HL-60/S4 (cell line): ENCODE results near the gene KCNMA1.

Experiments used
- in situ Hi-C: fragments of 300-500 bp; cut with MboI; formaldehyde crosslinking; loops from 2 replicates; pipeline ENCODE4 v1.14.3; 2022; ENCODE audit warnings: low sequenced_read_pairs

The KCNMA1 gene

DNA sequence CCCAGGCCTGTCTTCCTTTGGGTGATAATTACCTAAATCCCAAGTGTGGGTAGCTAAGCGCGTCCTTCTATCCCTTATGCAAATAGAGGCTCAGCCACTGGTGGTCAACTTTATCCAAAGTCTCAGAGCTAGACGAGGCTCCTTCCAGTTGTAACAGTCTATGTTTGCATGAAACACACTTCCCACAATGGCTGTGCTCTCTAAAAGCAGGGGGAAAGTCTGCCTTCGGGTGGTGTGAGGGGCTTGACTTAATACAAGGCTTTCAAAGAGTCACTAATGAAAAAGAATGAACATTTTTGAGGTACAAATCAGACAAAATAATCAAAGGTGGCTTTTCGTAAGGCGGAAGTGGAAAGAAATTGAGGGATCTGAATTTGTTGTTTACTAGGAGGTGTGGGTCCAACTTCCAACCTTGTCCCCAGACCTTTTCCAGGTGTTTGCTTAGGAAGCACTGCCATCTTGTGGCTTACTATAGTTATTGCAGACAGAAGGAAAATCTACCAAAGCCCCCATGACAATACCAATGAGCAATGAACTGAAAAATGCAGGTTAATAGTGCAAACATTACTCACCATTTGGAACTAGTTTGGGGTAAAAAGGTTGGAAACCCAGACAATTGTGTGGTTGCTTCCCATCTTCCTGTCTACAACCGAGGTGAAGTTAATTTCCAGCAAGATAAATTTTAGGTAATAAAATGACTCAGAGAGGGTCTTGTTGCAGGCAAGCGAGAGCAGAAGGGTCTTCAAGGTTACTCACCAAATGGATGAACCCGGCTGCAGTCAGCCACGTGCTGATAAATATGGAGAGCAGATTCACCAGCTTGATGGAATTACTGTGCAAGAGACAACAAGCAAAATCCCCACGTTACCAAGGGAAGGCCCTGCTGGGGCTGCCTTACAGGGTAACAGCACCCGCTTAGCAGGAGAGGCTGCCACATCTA lies 525.7 kb downstream of the KCNMA1 start:
- in situ Hi-C loops = no loop called here

DNA sequence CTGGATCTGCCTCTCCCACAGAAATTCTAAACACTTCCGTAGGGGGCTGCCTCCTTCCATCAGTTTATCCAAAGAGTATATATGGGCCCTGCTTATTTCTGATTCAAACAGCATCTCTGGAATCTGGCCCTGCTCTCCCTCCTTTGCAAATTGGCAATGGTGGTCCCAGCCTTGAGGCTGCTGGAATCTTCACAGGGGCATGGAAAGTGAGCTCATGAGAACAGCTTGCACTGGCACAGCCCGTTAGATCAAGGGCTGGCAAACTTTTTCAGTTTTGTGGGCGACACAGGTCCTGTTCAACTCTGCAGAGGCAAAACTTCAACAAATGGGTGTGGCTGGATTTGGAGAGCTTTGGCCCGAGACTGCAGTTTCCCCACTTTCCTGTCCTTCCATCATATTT lies 526.9 kb downstream of the KCNMA1 start:
- in situ Hi-C loops = no loop called here

- in situ Hi-C loops = no loop called here
Measured at GRCh38 chr10:77109351-77109994, 528.1 kb downstream of the KCNMA1 start.

DNA sequence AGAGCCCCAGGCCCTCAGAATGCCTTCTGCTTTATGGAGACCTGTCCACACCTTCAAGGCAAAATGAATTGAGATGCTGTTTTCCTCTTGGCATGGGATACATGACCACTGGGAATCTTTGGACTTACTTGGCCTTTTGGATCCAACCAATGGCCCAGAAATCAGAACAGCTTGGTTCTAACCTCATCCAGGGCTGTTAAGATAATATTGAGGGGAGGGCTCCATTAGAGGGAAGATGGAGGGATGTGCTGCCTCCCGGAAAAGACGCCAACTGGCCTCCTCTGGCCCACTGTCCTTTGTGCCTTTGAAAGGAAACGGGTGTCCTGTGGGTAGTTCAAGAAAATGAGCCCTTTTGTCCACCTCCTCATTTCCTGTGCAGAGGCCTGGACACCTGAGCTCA lies 530.9 kb downstream of the KCNMA1 start:
- in situ Hi-C loops = no loop called here

GRCh38 chr10:77105761-77106221 lies 531.8 kb downstream of the KCNMA1 start:
- in situ Hi-C loops = no loop called here

DNA sequence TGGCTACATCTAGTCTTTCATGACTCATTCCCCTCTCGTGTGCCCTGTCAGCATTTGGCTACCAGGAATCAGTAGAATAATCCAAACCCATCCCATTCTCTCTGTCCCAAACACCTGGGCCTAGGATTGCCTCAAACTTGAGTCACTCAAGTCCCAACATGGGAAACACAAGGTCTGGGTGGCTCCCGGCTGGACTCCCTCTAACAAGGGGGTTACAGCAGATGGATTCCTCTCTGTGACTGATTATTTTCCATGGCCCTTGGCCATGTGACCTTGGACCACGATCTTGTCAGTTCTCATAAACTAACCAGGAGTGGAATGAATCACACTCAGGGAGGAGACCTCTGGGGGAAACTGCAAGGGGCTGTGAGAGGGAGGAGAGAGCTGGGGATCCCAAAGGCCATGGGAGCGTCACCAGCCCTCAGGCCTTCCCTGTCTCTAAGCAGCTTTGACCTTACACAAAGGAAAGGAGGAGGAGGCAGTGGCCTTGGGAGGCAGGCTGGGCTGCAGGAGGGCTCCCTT lies 533.1 kb downstream of the KCNMA1 start:
- in situ Hi-C loops = no loop called here

DNA sequence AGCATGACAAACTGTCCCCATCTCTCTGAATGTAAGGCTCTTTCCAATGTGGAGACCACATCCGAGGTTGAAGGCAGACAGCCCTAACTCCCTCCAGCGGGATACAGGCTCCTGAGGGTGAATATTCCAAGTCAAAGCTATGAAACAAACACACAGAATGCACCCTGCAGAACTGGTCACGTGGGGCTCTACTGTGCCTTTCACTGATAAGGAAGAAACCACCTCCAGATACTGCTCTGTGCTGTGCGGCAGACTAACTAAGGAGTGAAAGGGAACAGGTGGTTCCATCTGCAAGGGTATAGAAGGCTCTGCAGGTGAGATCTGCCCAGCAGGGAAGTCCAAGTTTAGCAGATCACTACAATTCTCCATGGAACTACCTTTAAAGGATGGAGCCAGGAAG lies 534.4 kb downstream of the KCNMA1 start:
- in situ Hi-C loops = no loop called here

- in situ Hi-C loops = no loop called here
Measured at GRCh38 chr10:77101341-77101740, 536.3 kb downstream of the KCNMA1 start.

- in situ Hi-C loops = no loop called here
Measured at GRCh38 chr10:77099136-77099535, 538.5 kb downstream of the KCNMA1 start.

DNA sequence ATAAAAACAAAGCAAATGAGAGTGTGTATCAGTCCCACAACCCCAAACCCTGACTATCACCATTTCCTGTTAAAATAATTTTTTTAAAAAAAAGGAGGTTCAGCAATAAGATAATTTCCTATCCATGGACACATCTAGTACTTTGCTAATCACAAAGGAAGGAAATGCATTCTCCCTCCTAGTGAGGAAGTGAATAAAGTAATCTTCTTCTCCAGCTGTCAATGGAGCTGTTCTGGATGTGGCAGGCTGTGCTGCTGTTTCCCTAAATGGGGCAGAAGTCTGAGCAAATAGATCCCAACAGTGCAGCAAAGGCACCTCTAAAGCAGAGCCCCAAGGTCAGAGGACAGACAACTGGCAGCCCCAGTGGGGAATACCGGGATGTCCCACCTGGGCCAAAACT lies 540.0 kb downstream of the KCNMA1 start:
- in situ Hi-C loops = no loop called here

- in situ Hi-C loops = no loop called here
Measured at GRCh38 chr10:77093126-77093525, 544.5 kb downstream of the KCNMA1 start.

DNA sequence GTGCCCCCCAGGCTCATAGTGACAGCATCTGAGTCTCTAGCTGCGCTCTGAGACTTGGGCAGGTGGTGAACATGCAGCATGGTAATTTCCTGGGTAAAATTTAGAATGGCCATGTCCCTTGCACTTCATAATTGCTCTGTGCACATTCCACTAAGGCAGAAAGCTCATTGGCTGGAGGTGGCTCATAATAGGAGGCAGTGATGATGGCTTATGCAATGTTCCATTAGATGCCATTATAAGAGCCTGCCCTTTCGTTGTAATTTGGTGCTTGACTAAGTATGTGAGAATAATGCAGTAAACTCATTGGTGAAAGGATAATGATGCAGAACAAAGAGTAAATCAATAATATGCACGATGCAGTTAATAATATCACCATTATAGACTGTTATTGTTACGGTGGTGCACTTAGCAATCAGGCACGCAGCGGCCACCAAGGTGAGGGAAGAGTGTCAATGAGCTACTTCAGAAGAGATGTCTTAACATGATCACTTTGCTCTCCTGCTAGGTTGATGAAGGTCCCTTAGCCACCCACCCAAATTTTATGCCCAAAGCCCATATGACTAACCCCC lies 545.9 kb downstream of the KCNMA1 start:
- in situ Hi-C loops = no loop called here

- in situ Hi-C loops = no loop called here
Measured at GRCh38 chr10:77090381-77091356, 546.9 kb downstream of the KCNMA1 start.

DNA sequence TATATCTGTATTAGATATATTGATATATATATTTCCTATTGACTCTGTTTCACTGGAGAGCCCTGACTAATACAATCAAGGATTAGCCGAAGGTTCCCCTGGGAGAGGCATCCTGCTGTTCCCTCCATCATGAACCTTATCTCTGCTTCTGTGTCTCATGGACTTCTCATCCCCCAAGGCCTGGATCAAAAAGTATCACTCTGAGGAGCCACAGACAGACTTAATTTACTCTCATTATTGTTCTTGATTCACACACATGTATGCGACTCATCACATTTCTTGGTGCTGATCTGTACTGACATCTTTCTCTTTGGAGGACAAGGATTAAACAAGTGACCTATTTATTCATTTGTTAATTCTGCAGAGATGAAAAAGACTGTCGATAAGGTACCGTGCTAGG lies 550.2 kb downstream of the KCNMA1 start:
- in situ Hi-C loops = no loop called here

- in situ Hi-C loops = no loop called here
Measured at GRCh38 chr10:77086081-77086480, 551.5 kb downstream of the KCNMA1 start.

DNA sequence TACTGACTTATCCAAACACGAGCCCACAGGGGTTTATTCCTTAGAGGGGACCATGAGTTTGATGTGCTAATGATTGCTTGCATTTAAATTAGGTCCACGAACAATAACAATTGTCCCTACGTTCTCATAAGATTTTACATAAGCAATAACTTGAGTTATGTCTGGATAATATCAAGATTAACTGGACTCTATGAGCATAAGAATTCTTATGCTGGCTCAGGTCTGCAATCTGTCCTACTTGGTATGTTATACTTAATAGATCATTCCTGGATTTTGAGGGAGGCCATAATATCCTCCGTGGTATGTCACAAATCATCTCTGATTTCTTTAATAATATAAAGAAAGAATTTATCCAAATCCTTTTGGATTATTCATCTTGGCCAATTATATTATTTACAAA lies 552.3 kb downstream of the KCNMA1 start:
- in situ Hi-C loops = no loop called here

- in situ Hi-C loops = no loop called here
Measured at GRCh38 chr10:77084431-77085144, 553.0 kb downstream of the KCNMA1 start.

GRCh38 chr10:77082601-77083252 lies 554.9 kb downstream of the KCNMA1 start:
- in situ Hi-C loops = no loop called here

DNA sequence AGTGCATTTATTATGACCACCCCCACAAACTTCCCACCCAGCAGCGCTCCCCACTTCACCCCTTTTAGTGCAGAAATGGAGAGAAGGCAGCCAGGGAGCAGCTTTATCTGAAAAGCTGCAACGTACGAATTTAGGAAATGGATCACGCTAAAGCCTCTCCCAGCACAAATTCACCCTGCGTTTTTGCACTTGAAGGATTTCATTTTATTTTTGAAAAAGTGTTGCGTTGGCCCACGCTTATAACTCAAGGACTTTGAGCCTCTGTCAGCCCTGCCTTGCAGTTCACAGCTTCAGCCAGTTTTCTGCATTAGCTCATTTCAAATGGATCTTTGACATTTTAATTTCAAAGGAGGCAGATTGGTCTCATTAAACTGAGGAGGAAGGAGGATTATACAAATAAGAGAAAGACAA lies 556.1 kb downstream of the KCNMA1 start:
- in situ Hi-C loops = no loop called here
